ENCODE data around the gene CAMK1. TPM values are rescaled to one million over a fixed set of nuclear protein-coding genes. Genes with fewer than 3 reads are reported as not detected.

Gene CAMK1
- total RNA-seq, 2 experiments from 2014 or later, result 31.7 to 57.7 TPM

DNA sequence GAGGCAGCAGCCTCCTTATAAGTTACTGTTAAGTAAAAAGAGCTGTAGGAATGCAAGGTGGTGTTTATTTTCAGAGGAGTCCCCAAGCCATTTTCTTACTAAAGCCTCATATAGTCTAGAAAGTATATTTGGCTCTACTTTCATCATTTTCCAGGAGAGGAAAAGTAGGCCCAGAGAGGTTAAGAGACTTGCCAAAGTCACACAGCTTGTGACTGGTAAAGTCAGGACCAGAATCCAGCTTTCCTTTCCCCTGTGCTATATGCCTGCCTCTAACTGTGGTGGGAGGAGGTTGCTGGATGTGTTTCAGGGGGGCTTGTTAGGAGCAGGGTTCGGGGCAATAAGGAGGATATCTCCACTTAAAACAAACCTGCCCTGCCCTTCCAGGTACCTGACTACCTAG lies 27.2 kb downstream of the CAMK1 start:
- Mint-ChIP-seq H3K27me3 (no peaks in the 10 kb centered on the region), H3K4me3 (no peak overlapping the region), H3K9me3 (ENCODE audit: low read depth) (no peaks in the 10 kb centered on the region), H3K36me3 (peaks cover 54% of the 10 kb centered on the region), H3K4me1 (peaks cover 30% of the 10 kb centered on the region), H3K27ac (no peak overlapping the region)
- DNase-seq (no peak), ATAC-seq (no peak)
- CTCF ChIA-PET, result no interaction called here

DNA sequence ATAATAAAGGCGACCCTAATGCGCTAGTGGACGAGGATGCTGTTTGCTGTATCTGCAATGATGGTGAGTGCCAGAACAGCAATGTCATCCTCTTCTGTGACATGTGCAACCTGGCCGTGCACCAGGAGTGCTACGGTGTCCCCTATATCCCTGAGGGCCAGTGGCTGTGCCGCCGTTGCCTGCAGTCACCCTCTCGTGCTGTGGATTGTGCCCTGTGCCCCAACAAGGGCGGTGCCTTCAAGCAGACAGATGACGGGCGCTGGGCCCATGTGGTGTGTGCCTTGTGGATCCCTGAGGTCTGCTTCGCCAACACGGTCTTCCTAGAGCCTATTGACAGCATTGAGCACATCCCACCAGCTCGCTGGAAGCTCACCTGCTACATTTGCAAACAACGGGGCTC lies 30.6 kb downstream of the CAMK1 start:
- no peak overlapping the region for H3K27ac Mint-ChIP-seq
- DNase-seq (no peak), ATAC-seq (no peak)
- peaks cover 48% of the 10 kb centered on the region for H3K36me3 Mint-ChIP-seq
- no peaks in the 10 kb centered on the region for H3K9me3 Mint-ChIP-seq (ENCODE audit: low read depth)
- H3K27me3 Mint-ChIP-seq, result no peaks in the 10 kb centered on the region
- H3K4me1 Mint-ChIP-seq, result peaks cover 30% of the 10 kb centered on the region
- CTCF ChIA-PET, result interaction anchor here (3.9 kb wide), 1 partner anchor 12 kb away, joined by 16 read pairs; no protein-coding TSS in a partner anchor
- H3K4me3 Mint-ChIP-seq, result no peak overlapping the region

DNA sequence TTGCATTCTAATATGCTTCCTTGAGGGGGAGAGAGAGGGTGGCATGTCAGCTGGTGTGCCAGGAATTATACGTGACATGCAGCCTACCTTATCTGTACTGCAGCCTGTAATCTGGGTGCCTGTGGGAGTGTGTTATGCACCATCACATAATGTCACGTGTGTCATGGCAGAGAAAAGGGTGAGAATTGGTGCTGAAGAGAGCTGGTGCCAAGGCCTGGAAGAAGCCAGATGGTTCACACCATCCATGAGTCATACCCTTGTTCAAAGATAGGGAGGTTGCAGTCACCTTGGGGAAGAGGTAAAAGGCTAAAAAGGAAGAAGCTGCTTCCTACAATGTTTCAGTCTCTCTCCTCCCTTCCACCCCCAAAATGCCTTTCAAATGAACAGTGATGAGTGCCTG lies 32.9 kb downstream of the CAMK1 start:
- DNase-seq (no peak), ATAC-seq (no peak)
- peaks cover 49% of the 10 kb centered on the region for H3K4me1 Mint-ChIP-seq
- H3K27ac Mint-ChIP-seq, result peak overlapping the region; percentile 8
- H3K27me3 Mint-ChIP-seq, result no peaks in the 10 kb centered on the region
- no peak overlapping the region for H3K4me3 Mint-ChIP-seq
- peaks cover 48% of the 10 kb centered on the region for H3K36me3 Mint-ChIP-seq
- CTCF ChIA-PET, result interaction anchor here (1.4 to 3.9 kb wide), 3 partner anchors 10 to 383 kb away, joined by 4 to 16 read pairs (median 7); partner anchors contain the start of genes ARPC4 and TADA3
- H3K9me3 Mint-ChIP-seq (ENCODE audit: low read depth), result no peaks in the 10 kb centered on the region

DNA sequence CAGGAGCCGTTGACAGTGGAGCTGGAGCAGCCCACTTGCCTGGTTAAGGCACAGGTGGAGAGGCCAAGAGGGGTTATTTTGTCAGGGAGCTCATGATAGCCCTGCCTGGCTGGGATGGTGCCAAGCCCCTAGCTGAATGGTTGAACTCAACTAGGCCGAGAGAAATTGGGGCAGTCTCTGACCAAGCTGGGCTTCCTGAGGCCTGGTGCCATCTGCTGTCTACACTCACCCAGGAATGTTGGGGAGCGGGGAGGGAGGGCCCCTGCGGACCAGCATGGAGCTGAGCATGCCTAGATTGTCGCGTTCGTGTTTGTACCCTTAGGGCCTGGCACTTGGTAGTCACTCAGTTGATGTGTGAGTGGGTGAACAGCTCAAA lies 37.0 kb downstream of the CAMK1 start:
- Mint-ChIP-seq H3K4me3 (peak overlapping the region; percentile 80), H3K27ac (peak overlapping the region; percentile 84), H3K36me3 (peaks cover 27% of the 10 kb centered on the region), H3K9me3 (ENCODE audit: low read depth) (no peaks in the 10 kb centered on the region), H3K27me3 (no peaks in the 10 kb centered on the region), H3K4me1 (peaks cover 57% of the 10 kb centered on the region)
- CTCF ChIA-PET, result interaction anchor here (1.0 to 2.6 kb wide), 6 partner anchors 16 to 108 kb away, joined by 3 to 12 read pairs (median 6); partner anchors contain the start of genes ARPC4, OGG1, TADA3 and TTLL3
- ATAC-seq (no peak), DNase-seq (no peak)

DNA sequence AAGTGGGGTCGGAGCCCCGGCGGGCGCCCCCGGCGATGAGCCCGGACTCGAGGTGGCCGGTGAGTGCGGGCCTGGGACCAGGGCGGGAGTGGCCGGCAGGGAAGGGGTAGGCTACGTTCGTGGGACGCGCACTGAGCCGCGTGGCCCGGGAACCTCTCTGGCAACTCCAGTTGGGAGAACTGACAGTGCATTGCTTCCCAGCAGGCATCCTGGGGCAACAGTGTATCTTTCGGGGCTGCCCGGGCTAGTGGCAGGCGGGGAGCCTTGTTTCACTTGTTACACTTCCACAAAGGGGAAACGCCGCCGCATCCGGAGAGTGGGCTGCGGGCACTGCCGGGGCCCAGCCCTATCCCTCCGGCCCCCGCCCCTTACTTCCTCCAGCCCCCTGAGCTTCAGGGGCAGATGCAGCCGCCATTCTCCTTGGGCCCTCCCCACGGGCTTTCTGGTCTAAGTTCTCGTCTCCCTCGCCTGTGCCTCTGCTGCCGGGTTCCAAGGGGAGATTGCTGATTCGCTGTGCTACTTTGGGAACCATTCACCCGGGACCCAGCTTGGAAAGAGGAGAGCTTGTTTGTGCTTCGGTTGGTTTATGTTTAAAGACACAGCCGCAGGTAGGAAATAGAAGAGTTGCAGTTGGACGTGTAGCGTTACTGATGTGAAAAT lies 37.5 kb downstream of the CAMK1 start:
- peak overlapping the region; percentile 80 for H3K4me3 Mint-ChIP-seq
- H3K36me3 Mint-ChIP-seq, result peaks cover 27% of the 10 kb centered on the region
- CTCF ChIA-PET, result interaction anchor here (1.0 to 2.6 kb wide), 5 partner anchors 16 to 77 kb away, joined by 4 to 12 read pairs (median 7); partner anchors contain the start of genes ARPC4, OGG1, TADA3 and TTLL3

DNA sequence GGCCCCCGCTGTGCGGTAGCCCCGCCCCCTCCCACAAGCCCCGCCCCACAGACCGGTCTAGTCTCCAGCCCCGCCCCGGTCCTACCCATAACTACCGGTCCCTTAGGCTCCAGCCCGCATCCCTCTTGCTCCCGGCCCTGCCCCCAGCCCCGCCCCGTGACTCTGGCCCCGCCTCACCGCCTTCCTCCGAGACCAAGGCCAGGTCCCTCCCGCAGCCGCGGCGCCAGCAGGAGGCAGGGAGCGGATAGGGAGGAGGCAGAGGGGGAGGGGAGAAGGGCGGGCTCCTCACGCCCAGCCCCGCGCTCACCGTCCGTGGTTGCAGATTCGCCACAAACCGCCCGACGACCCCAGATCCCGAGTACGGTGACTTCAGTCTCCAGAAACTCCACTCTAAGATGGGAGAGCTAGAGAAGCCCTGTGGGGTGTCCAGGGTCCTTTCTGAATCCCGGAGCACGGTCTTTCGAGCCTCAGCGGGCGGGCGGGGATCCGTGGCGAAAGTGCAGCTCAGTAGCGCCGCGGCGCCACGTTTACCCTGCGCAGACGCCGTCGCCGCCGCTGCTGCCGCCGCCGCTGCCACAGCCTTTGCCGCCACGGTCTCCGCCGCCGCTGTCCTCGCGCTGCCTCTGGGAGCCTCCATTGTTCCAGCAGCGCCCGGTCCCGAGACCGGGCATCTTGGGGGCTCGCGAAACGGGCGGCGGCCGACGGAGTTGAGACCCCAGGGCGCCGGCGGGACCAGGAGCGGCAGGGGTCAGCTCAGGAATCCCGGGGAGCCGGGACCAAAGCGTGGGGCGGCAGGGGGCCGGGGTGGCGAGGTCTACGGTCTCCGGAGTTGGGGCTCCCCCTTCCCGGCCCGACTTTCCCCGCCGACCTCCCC lies 38.3 kb downstream of the CAMK1 start, which contains the start of gene BRPF1:
Gene BRPF1, plus strand, starts transcription at position 530 of the 874 bp plus-strand sequence. CDS start 2,406 bp downstream, outside the sequence.
- peak within 1 kb of the TSS; percentile 97 for H3K27ac Mint-ChIP-seq
- peak within 1 kb of the TSS; percentile 84 for H3K4me3 Mint-ChIP-seq
- H3K9me3 Mint-ChIP-seq (ENCODE audit: low read depth), result no peaks in the 10 kb centered on the region
- ATAC-seq (peak; percentile 97), DNase-seq (peak; percentile 100)
- peaks cover 60% of the 10 kb centered on the region for H3K4me1 Mint-ChIP-seq
- H3K27me3 Mint-ChIP-seq, result no peaks in the 10 kb centered on the region
- CTCF ChIA-PET, result interaction anchor here (1.0 to 2.6 kb wide), 11 partner anchors 13 to 589 kb away, joined by 3 to 12 read pairs (median 5); partner anchors contain the start of genes ARPC4, CRELD1, MTMR14 and OGG1
- H3K36me3 Mint-ChIP-seq, result peaks cover 22% of the 10 kb centered on the region

More for the DNA sequence above, 37.5 kb downstream of the CAMK1 start:
- ATAC-seq, result peak; percentile 2
- Mint-ChIP-seq H3K4me1 (peaks cover 60% of the 10 kb centered on the region), H3K27ac (peak overlapping the region; percentile 84), H3K27me3 (no peaks in the 10 kb centered on the region), H3K9me3 (ENCODE audit: low read depth) (no peaks in the 10 kb centered on the region)
- peak; percentile 86 for DNase-seq

DNA sequence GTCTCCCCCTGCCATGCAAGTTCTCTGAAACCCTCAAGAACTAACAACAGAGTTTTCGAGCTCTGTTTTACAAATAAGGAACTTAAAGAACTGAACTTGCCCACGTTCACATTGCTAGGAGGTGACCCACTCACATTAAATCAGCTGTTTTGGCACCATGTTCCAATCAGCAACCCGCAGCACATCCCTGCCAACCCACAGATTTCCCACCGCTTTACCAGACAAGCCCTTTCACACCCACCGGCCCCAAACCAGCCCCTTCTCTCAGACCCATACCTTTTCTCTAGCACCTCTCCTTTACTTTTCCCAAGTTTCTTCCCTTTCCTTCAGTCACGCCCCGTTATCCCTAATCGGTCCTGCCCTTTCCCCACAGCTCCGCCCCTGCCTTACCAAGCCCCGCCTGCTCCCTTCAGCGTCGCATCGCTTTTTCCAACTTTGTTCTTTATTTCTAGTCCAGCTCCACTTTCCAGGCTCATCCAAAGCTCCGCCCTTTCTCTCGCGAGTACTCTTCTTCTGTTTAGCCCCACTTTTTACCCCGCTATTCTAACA lies 39.0 kb downstream of the CAMK1 start:
- peak overlapping the region; percentile 84 for H3K4me3 Mint-ChIP-seq
- no peaks in the 10 kb centered on the region for H3K9me3 Mint-ChIP-seq (ENCODE audit: low read depth)
- peak overlapping the region; percentile 97 for H3K27ac Mint-ChIP-seq
- CTCF ChIA-PET, result interaction anchor here (1.0 to 2.1 kb wide), 8 partner anchors 14 to 590 kb away, joined by 3 to 6 read pairs (median 5); partner anchors contain the start of genes CRELD1, MTMR14, OGG1 and SEC13
- DNase-seq (no peak), ATAC-seq (peak; percentile 60)
- no peaks in the 10 kb centered on the region for H3K27me3 Mint-ChIP-seq
- H3K36me3 Mint-ChIP-seq, result peaks cover 19% of the 10 kb centered on the region
- peaks cover 59% of the 10 kb centered on the region for H3K4me1 Mint-ChIP-seq

DNA sequence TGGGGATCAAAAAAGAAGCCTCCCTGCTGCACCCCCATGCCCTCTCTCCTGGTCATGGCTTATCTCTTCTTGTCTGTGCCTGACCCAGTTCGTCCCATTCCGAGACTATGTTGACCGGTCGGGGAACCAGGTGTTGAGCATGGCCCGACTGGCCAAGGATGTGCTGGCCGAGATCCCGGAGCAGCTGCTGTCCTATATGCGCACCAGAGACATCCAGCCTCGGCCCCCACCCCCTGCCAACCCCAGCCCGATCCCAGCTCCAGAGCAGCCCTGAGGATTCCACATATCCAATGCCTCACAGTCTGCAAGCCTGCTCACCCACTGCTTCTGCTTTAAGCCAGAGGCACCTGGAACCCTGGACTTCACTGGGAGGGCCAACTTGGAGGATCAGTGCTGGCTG lies 40.3 kb downstream of the CAMK1 start:
- ATAC-seq (no peak), DNase-seq (no peak)
- H3K9me3 Mint-ChIP-seq (ENCODE audit: low read depth), result no peaks in the 10 kb centered on the region
- no peak overlapping the region for H3K27ac Mint-ChIP-seq
- no peak overlapping the region for H3K4me3 Mint-ChIP-seq
- CTCF ChIA-PET, result interaction anchor here (2.1 kb wide), 1 partner anchor 226 kb away, joined by 6 read pairs; no protein-coding TSS in a partner anchor
- peaks cover 11% of the 10 kb centered on the region for H3K36me3 Mint-ChIP-seq
- peaks cover 49% of the 10 kb centered on the region for H3K4me1 Mint-ChIP-seq
- H3K27me3 Mint-ChIP-seq, result no peaks in the 10 kb centered on the region

DNA sequence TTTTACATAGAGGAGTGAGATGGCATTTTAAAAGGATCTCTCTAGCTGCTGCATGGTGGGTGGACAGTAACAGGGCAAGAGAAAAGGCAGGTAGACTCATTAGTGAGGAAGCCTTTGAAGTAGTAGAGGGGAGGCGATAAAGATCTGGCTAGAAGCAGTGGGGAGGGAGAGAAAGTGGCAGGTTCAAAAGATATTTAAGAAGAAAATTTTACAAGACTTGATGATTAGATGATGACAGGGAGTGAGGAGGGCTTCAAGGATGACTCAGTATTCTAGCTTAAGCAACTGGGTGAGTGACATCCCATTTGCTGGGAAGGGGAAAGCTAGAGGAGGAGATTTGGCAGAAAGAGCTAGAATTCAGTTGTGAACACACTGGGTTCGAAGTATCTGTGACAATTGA lies 42.0 kb downstream of the CAMK1 start:
- ATAC-seq (no peak), DNase-seq (no peak)
- Mint-ChIP-seq H3K27me3 (no peaks in the 10 kb centered on the region), H3K9me3 (ENCODE audit: low read depth) (no peaks in the 10 kb centered on the region), H3K4me1 (peaks cover 34% of the 10 kb centered on the region), H3K4me3 (no peak overlapping the region), H3K36me3 (no peaks in the 10 kb centered on the region), H3K27ac (no peak overlapping the region)
- CTCF ChIA-PET, result interaction anchor here (0.6 to 2.1 kb wide), 20 partner anchors 10 to 758 kb away, joined by 3 to 16 read pairs (median 4); partner anchors contain the start of genes ARPC4, MTMR14, OGG1 and TTLL3

DNA sequence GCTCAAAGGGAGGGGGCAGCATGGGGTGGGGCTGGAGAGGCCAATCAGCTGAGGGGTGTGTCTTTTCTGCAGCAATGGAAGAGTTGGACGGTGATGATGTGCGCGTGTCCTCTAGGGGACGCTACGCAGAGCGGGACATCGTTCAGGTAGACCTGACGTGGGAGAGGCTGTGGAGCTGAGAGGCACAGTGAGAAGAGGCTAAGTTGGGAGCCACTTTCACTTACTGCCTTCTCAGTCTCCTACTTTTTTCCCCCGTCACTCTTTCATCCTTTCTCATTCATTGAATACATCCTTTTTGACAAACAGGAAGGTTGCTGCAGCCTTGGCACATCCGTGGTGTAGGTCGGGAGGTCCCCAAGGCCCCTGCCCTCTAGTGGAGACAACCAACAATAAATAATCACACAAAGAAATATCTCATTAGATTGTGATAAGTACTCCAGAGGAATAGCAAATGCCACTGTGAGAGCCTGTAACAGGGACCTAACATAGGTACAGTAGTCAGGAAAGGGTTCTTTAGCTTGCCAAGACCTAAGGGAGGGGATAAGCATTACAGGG lies 42.6 kb downstream of the CAMK1 start:
- no peaks in the 10 kb centered on the region for H3K36me3 Mint-ChIP-seq
- DNase-seq (peak; percentile 75), ATAC-seq (no peak)
- peak overlapping the region; percentile 66 for H3K27ac Mint-ChIP-seq
- H3K4me3 Mint-ChIP-seq, result peak overlapping the region; percentile 67
- CTCF ChIA-PET, result interaction anchor here (0.7 to 2.1 kb wide), 23 partner anchors 9 to 757 kb away, joined by 3 to 16 read pairs (median 3); partner anchors contain the start of genes ARPC4, OGG1 and TTLL3
- no peaks in the 10 kb centered on the region for H3K27me3 Mint-ChIP-seq
- no peaks in the 10 kb centered on the region for H3K9me3 Mint-ChIP-seq (ENCODE audit: low read depth)
- H3K4me1 Mint-ChIP-seq, result peaks cover 31% of the 10 kb centered on the region

DNA sequence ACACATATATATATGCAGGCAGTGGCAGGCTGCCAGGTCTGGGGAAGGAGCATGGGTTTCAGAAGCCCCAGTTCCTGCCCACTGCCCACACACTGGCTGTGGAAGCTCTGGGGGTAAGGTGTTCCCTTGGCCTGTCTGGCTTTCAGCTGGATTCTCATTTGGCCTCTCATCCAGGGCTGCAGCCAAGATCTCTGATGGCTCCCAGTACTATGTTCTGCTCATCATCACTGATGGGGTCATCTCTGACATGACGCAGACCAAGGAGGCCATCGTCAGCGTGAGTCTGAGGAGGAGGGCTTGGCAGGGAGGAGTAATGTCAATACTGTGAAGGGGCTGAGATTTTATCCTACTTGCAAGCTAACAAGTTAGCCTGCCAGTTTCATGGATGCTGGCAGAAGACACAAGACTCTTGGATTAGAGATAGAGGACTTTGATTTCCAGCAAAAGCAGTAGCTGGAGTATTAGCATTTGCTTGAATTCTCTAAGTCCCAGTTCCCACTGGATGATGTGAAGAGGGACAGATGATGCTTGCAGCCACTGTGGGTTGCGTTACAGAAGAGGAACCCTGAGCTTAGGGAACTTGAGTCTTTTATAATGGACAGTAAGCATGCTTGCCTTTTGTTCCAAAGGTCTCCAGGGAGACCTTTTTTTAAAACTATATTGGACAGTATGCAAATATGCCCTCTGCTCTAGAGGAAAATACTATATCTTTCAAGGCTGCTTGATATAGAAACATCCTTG lies 43.8 kb downstream of the CAMK1 start:
- H3K9me3 Mint-ChIP-seq (ENCODE audit: low read depth), result no peaks in the 10 kb centered on the region
- H3K27me3 Mint-ChIP-seq, result no peaks in the 10 kb centered on the region
- CTCF ChIA-PET, result interaction anchor here (1.1 to 2.1 kb wide), 4 partner anchors 8 to 77 kb away, joined by 4 to 16 read pairs (median 7); no protein-coding TSS in a partner anchor
- peaks cover 31% of the 10 kb centered on the region for H3K4me1 Mint-ChIP-seq
- ATAC-seq (no peak), DNase-seq (no peak)
- H3K4me3 Mint-ChIP-seq, result no peak overlapping the region
- H3K36me3 Mint-ChIP-seq, result no peaks in the 10 kb centered on the region
- no peak overlapping the region for H3K27ac Mint-ChIP-seq

DNA sequence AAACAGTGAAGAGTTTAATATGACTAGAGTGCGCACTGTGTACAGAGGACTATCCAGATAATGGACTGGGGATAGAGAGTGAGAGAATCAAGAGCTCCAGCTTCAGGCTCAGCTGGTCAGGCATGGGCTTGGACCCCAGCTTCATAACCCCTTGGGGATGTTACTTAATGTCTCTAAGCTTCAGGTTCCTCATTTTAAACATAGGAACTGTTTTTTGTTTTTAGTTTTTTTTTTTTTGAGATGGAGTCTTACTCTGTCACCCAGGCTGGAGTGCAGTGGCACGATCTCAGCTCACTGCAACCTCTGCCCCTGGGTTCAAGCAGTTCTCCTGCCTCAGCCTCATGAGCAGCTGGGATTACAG lies 48.1 kb downstream of the CAMK1 start:
- H3K4me1 Mint-ChIP-seq, result peaks cover 9% of the 10 kb centered on the region
- CTCF ChIA-PET, result interaction anchor here (1.1 to 1.2 kb wide), 3 partner anchors 211 to 368 kb away, joined by 3 read pairs; no protein-coding TSS in a partner anchor
- DNase-seq (no peak), ATAC-seq (no peak)
- H3K36me3 Mint-ChIP-seq, result no peaks in the 10 kb centered on the region
- H3K9me3 Mint-ChIP-seq (ENCODE audit: low read depth), result no peaks in the 10 kb centered on the region
- H3K27ac Mint-ChIP-seq, result no peak overlapping the region
- H3K4me3 Mint-ChIP-seq, result no peak overlapping the region
- H3K27me3 Mint-ChIP-seq, result no peaks in the 10 kb centered on the region
